ENCODE results near the gene NRXN3.
A peak's percentile ranks its signal among the peaks of the same experiment; 100 is the strongest.

NRXN3 gene

DNA sequence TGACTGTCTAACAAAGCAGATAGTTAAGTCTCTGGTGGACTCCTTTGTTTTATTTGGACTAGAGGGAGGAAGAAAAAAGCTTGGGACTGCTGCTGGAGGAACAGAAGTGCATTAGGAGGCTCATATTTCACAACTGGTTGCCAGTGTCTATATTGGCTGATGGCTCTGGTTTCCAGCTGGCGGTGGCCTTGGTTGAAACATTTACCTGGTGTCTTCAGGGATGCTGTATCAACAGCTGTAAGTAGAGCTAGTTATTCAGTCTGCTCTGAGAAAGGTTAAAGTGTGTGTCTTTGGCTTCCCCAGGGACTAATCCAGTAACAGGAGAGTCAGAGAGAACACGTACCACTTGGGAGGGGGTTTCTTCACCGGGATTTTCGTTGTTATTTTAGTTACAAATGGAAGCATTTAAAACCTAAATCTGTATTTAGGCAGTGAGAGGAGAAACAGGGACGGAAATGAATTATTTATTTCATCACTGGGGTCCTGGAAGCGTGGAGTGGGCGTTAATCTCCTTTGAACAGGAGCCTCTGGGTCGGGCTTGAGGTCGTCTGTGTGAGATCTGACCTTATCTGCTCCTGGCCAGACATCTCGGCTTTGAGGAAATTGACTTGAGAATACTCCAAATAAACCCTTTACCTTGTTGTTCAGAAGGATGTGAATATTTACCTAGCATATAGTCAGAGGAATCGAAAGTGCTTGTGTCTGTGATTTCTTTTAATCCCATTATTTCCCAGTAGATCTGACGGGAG is 149.9 kb downstream of the NRXN3 start:
- DNase-seq (ENCODE audit: low read depth, low spot score), result no peak

- DNase-seq (ENCODE audit: low read depth, low spot score), result no peak
Measured at GRCh38 chr14:78324353-78324752, 154.2 kb downstream of the NRXN3 start.

- no peak for DNase-seq (ENCODE audit: low read depth, low spot score)
Measured at GRCh38 chr14:78325911-78326310, 155.7 kb downstream of the NRXN3 start.

GRCh38 chr14:78327426-78328221 is 157.5 kb downstream of the NRXN3 start:
- no peak for DNase-seq (ENCODE audit: low read depth, low spot score)

GRCh38 chr14:78329371-78329770 is 159.2 kb downstream of the NRXN3 start:
- DNase-seq (ENCODE audit: low read depth, low spot score), result no peak

- DNase-seq (ENCODE audit: low read depth, low spot score), result no peak
Measured at GRCh38 chr14:78335531-78335930, 165.4 kb downstream of the NRXN3 start.

- no peak for DNase-seq (ENCODE audit: low read depth, low spot score)
Measured at GRCh38 chr14:78340250-78340649, 170.1 kb downstream of the NRXN3 start.

DNA sequence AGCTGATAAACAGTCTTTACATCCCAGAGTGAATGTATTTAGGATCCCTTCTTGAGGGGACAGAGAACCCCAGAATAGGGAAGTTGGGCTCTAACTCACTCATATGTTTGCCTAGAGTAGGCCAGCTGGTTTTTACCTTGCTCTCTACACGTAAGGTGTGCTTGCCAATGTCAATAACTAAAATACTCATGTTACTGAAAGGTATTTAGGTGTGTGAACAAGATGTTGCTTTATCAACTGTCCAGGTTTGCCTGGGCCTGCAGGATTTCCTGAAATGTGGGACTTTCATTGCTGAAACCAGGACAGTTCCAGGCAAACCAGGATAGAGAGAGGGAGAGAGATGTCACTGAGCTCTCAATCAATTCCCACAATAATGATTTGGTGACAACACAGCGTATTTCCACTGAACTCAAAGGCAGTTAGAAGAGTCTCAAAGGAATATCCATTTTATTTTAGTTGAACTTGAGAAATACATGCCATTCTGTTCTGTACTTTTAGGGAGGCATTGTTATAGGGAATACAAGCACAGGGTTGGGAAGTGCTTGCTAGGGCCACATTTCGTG is 171.7 kb downstream of the NRXN3 start:
- DNase-seq (ENCODE audit: low read depth, low spot score), result no peak

DNA sequence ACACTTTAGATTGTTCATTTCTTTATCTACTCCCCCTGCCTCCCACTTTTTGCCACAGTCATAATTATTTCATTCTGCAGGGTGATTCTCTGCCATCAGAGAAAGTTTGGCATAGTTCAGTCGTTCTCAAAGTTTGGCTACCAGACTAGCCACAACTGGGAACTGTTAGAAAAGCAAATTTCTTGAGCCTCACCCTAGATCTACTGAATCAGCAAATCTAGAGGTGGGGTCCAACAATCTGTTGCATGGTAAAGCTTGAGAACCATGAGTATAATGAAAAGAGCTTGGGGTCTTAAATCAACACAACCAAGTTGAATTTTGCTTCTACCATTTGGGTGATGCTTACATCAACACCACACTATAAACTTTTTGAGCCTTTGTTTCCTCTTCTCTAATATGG is 172.7 kb downstream of the NRXN3 start:
- no peak for DNase-seq (ENCODE audit: low read depth, low spot score)

- no peak for DNase-seq (ENCODE audit: low read depth, low spot score)
Measured at GRCh38 chr14:78344290-78344689, 174.1 kb downstream of the NRXN3 start.

GRCh38 chr14:78345131-78345744 is 175.1 kb downstream of the NRXN3 start:
- no peak for DNase-seq (ENCODE audit: low read depth, low spot score)

- no peak for DNase-seq (ENCODE audit: low read depth, low spot score)
Measured at GRCh38 chr14:78346747-78347146, 176.6 kb downstream of the NRXN3 start.

- DNase-seq (ENCODE audit: low read depth, low spot score), result no peak
Measured at GRCh38 chr14:78355109-78355508, 184.9 kb downstream of the NRXN3 start.

DNA sequence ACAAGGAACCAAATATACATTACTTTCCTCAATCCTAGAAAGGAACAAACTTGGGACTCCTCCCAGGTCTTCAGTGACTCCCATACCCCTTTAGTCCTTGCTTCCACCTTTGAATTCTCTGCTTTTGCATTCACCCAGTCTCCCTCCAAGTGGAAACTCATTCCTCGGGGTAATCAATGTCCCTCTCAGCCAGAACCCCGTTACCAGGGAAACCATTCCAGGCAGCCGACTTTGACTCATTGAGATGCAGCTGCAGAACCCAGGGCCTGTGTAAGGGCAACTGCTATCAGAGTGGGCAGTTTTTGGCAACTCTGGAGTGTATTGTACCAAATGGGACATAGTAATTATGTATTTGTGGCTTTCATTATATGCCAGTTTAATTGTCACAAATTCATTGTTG is 186.2 kb downstream of the NRXN3 start:
- peak; percentile 20 for DNase-seq (ENCODE audit: low read depth, low spot score)

DNA sequence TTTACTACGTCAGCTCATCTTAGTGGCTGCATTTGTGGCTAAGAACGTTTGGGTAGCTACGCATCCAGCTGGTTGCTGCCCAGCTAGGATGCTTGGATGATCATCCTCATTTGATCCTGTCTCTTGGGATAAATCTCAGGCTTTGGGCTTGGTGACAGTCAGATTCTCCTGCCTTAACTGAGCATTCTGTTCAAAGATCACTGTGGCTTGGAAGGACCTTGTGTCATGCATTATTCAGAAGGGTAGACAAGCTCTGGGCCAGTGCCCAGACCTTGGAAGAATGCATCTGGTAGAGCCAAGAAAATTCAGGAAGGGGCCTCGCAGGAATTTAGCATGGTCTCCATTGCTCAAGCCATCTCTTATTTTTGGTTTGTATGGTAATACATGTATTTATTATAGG is 188.4 kb downstream of the NRXN3 start:
- DNase-seq (ENCODE audit: low read depth, low spot score), result peak; percentile 83

GRCh38 chr14:78359581-78359980 is 189.4 kb downstream of the NRXN3 start:
- no peak for DNase-seq (ENCODE audit: low read depth, low spot score)

DNA sequence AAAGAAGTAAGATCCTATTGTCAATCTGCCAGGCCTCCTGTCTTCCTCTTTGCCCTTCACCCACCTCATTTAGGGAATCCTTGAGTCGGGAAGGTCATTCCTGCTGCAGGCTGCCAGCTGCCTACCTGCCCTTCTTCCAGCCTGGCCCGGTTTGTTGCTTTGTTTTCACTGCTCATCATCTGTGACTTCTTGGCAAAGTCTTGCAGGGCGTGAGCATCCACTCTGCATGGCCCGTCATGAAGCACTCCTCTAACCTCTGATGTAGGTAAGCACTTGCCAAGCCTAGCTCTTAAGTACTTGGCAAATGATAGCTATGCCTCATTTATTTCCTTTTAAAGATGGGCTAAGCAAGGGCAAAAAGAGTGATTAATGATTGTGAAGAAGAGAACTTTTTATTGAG is 192.8 kb downstream of the NRXN3 start:
- no peak for DNase-seq (ENCODE audit: low read depth, low spot score)

DNA sequence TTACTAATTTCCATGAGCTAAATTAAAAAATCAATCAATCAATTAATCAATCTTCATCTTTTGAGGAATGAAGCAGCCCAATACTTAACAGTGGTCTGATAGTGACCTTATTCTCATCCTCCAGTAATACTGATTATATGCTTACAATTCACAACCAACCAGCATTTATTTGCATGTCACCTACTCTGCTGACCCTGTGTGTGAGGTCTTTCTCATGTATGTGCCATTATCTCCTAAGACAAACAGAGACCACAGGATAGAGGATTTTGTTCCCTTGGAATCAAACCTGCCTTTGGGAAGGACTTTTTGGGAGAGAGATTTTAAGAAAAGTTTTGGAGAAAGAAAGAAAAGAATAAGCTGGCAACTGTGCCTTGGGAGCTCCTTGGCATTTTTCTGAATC is 197.2 kb downstream of the NRXN3 start:
- no peak for DNase-seq (ENCODE audit: low read depth, low spot score)

DNA sequence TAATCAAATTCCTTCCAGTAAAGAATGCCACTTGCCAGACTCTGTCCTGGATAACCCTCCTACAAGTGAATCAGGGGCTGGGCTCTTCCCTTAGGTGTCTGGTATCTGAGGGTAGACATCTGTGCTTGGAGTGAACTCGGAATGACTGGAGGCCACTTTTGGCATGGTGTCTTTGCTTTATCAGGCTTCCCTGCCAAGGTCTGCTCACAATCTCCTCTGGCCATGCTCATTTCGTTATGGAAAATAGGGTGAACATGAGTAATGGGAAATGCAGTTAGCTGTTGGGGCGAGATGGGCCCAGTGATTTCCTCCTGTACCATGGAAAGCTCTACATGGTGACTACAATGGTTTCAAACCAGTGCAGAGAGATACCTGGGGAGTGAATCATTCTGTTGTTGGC is 212.9 kb downstream of the NRXN3 start:
- DNase-seq (ENCODE audit: low read depth, low spot score), result no peak

- DNase-seq (ENCODE audit: low read depth, low spot score), result no peak
Measured at GRCh38 chr14:78398216-78398615, 228.0 kb downstream of the NRXN3 start.

DNA sequence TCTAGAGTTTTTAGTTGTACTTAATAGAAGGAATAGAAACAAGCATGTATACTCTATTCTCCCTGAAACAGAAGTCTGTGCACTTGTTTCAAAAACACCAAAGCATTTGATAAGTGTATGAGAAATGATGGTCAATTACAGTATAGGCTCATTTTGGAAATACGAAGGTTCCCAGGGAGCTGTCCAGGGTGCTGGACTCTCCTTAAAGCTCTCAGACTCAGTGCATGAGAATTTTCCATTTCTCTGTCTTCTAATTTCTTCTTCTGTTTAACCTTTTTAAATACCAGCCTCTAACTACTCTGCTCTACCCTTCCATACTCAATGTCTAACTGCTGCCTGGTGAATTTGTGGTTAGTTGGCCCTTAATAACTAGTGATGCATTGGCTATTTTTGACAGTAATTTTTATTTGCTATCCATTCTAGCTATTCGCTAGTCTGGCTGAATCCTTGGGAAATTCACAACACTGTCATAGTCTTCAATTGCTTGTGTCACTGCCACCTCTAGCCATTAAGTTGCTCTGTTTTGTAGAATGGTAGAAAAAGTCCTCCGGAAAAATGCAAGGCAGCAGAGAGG is 229.2 kb downstream of the NRXN3 start:
- DNase-seq (ENCODE audit: low read depth, low spot score), result peak; percentile 75

- peak; percentile 61 for DNase-seq (ENCODE audit: low read depth, low spot score)
Measured at GRCh38 chr14:78401866-78402265, 231.7 kb downstream of the NRXN3 start.

All from astrocyte of the hippocampus (primary cell).